Activated effector memory CD4-positive, alpha-beta T cell treated with anti-CD3 and anti-CD28 coated beads, Interleukin-2, amount 50 U/mL, for 16 hours (primary cell): ENCODE data around the gene HMCES.

Experiments used
- DNase-seq: peaks from one replicate; pipeline ENCODE4 v3.0.0-alpha.2; 2020

HMCES gene

GRCh38 chr3:129305592-129306091 is 27.0 kb downstream of the HMCES start:
- no peak for DNase-seq

- DNase-seq = no peak
These were observed 30.0 kb downstream of the HMCES start for GRCh38 chr3:129308636-129309035.

- no peak for DNase-seq
These were observed 31.7 kb downstream of the HMCES start for GRCh38 chr3:129310111-129311011.

- DNase-seq = no peak
These were observed 32.6 kb downstream of the HMCES start for GRCh38 chr3:129311054-129311902.

- DNase-seq = no peak
These were observed 33.5 kb downstream of the HMCES start for GRCh38 chr3:129312021-129312639.

GRCh38 chr3:129312671-129313414 is 34.2 kb downstream of the HMCES start:
- DNase-seq = no peak

GRCh38 chr3:129313415-129313664 is 34.7 kb downstream of the HMCES start:
- no peak for DNase-seq

GRCh38 chr3:129313665-129314385 is 35.2 kb downstream of the HMCES start:
- DNase-seq = no peak

GRCh38 chr3:129314386-129315222 is 35.9 kb downstream of the HMCES start:
- DNase-seq = peak; percentile 84

- DNase-seq = peak; percentile 74
These were observed 36.7 kb downstream of the HMCES start for GRCh38 chr3:129315223-129315997.

GRCh38 chr3:129315998-129316247 is 37.3 kb downstream of the HMCES start:
- DNase-seq = no peak

GRCh38 chr3:129316248-129317013 is 37.8 kb downstream of the HMCES start:
- DNase-seq = peak; percentile 95

- no peak for DNase-seq
These were observed 38.5 kb downstream of the HMCES start for GRCh38 chr3:129317014-129317771.

GRCh38 chr3:129317848-129318247 is 39.2 kb downstream of the HMCES start:
- no peak for DNase-seq

- no peak for DNase-seq
These were observed 40.3 kb downstream of the HMCES start for GRCh38 chr3:129318921-129319320.

- DNase-seq = no peak
These were observed 41.6 kb downstream of the HMCES start for GRCh38 chr3:129320261-129320660.

GRCh38 chr3:129320825-129321487 is 42.3 kb downstream of the HMCES start:
- no peak for DNase-seq

GRCh38 chr3:129321887-129322286 is 43.2 kb downstream of the HMCES start:
- DNase-seq = no peak
